Skin of body (tissue), 2 donors: ENCODE data around the gene UAP1L1. TPM values are rescaled to one million over a fixed set of nuclear protein-coding genes. Genes with fewer than 3 reads are reported as not detected.
A peak's percentile ranks its signal among the peaks of the same experiment; 100 is the strongest.
"Not testable (repeated sequence)": the region's sequence is repeated elsewhere in the genome, so short reads cannot be mapped to it uniquely, and the experiment has no call there.

ENCODE experiments used
- DNase-seq: peaks from one replicate; lab custom pipeline; 2025; lab: John Stamatoyannopoulos, UW
- total RNA-seq: library from RNA; depleted of rRNA; stranded (reverse); fragments of >200 nt; gene quantifications from one replicate; pipeline ENCODE4 v1.2.3, GENCODE V29; 2014

Gene UAP1L1
- total RNA-seq, 1 donor from 2014 or later: 5.4 TPM

DNA sequence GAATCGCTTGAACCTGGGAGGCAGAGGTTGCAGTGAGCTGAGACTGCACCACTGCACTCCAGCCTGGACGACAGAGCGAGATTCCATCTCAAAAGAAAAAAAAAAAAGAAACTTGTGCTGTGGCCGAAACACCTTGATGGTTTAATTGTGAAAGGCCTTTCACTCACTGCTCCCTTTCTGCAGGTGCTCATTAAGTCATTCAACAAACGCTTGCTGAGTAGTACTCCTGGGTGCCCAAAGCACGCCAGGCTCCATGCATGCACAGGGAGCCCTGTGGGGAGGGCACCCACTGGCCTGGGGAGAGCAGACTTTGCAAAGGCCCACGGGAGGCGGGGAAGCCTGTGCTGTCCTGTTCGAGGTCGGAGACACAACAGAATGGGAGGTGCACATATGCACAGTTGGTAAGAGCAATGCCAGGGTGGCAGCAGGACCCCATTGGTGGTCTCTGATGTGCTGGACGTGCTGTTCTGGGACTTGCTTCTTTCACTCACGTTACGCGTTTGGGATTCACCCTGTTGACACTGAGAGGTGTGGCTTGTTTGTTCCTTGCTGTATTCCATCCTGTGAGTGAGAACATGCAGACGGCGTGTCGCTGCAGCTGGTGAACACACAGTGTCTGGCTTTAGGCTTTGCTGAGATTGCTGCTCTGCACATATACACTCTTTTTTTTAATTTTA, 20.4 kb upstream of the UAP1L1 start:
- DNase-seq: peak; percentile 42

DNA sequence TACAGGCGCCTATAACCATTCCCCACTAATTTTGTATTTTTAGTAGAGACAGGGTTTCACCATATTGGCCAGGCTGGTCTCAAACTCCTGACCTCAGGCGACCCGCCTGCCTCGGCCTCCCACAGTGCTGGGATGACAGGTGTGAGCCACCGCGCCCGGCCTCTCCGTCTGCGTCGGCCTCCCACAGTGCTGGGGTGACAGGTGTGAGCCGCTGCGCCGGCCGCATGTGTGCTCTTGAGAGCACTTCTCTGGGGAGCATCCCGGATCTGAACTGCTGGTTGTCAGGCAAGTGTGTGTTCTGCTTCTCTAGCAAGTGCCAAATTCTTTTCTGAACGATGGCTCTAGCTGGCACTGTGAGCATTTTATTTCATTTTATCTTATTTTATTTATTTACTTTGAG, 19.8 kb upstream of the UAP1L1 start:
- DNase-seq: no peak

DNA sequence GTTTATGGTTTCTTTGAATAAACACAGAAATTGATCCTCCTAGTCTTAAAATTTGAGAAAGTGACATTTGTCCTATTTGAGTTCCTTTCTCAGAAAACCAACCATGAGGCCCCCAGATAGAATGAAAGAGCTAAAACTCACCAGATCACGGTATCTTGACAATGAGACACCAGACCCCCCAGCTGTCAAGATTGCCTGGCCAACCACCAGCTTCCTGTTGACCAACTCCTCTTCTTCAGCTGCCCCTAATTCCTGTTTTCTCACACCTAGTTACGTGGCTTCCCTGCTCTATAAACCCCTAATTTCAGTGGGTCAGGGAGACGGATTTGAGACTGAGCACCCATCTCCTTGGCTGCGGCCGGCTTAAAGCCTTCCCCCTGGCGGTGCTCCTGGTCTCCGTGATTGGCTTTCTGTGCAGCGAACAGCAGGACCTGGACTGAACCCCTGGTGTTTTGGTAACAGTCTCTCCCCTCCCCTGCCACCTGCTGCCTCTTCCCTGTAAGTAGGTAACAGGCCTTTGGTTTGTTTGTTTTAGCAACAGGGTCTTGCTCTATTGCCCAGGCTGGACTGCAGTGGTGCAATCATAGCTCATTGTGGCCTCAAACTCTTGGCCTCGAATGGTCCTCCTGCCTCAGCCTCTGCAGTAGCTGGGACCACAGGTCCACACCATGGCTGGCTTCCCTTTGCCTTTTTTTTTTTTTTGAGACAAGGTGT, 18.6 kb upstream of the UAP1L1 start:
- no peak for DNase-seq

DNA sequence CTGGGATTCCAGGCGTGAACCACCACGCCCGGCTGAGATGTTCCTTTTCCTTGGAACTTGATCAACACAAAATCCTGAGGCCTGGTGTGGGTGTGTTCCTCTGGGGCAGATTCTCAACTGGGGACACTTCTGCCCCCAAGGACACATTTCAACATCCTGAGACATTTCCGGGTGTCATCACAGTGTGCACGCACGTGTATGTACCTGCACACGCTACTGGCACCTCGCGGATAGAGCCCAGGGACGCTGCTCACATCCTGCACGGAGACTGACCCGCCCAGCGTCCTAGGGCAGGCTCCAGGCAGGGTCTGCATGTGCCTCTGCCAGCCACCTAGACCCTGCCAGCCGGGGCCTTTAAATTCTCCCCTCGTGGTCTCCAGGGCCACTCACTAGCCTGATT, 14.9 kb upstream of the UAP1L1 start:
- DNase-seq: no peak

DNA sequence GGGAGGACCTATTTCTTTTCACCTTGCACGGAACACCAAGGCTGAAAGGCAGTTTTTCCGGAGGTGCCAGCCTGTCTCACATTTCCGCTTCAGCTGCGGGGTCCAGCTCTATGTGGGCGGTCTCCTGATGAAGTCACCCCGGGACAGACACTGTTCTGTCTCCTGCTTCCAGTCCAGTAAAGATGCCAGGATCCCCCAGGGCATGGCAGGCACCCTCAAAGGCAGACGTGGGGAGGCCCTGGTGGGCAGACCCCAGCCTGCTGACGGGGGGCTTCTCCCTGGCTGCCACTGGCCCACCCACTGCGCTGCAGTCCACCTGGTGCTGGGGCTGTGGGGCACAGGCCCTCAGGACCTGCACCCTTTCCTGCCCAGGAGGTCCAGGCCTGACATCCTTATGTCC, 14.5 kb upstream of the UAP1L1 start:
- DNase-seq: not testable (repeated sequence)

DNA sequence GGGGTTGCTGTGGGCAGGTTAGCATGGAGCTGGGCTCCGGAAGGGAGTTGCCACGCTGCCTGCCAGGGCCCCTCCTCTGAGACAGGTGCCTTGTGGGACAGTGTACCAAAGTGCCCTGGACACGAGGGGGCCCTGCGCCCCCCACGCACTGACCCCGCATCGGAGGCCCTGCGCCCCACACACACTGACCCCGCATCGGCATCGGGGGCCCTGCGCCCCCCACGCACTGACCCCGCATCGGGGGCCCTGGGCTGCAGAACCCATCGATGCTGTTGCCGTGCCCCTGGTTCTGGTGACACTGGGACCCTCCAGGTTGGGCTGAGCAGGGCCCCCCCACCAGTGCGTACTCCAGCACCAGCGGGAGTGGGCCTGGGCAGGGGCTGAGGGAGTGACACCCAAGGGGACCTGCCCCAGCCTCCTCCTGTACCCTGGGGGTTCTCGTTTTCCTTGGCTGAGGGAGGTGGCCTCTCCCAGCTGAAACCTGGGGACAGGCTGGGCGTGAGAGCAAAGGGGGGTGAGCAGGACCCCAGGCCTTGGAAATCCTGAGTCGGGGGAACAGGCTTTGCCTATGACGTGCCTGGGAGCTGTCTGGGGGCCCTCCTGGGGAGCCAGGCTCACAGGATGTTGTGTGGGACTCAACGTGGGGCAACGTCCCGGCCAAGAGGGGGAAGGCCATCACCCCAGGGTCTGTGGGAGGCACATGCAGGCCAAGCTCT, 13.8 kb upstream of the UAP1L1 start:
- DNase-seq: no peak

DNA sequence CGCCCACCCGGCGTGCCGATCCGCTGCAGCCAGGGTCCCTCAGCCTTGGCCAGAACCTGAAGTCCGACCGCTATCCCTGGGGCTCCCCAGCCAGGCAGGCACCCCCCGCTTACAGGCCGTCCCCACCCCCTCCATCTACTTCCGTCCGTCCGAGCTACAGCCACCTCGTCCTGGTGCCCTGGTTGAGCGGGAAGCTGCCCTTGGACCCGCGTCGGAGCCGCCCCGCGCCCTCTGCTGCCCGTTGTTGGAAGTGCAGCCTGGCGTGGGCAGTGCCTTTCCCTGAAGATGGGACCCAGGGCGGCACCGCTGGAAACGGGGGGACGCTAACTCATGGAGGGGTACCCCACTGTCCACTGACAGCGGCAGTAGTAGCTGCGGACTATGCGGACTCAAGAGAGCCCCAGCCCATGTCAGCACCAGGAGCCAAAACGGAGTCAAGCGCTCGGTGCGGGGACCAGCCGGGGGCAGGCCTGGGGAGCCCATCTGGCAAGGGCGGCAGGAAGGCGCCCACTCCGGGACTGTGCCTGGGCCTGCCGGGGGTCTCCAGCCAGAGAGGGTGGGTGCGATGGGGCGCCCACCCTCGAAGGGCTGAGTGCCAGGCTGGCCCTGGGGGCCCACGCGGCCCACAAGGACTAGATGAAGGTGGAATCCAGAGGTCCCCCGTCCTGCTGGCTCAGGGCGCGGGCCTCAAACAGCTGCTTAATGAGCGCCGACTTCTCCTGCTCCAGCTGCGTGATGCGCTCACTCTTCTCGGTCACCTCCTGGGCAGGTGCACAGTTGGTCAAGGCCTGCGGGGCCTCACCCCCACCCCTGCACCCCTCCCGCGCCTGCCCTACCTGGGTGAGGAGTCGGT, 13.1 kb upstream of the UAP1L1 start:
- DNase-seq: no peak

DNA sequence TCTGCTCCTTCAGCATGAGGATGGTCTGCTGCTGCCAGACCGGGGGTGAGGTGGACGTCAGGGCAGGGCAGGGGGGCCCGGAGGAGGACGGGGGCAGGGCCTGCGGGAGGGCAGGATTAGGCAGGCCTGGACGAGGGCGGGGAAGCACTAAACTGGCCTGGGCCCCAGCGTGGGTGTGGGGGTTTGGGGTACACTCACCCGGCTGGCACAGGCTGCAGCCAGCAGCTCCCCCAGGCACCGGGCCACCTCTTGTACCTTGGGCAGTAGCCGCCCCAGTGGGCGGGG, 12.5 kb upstream of the UAP1L1 start:
- DNase-seq: no peak

DNA sequence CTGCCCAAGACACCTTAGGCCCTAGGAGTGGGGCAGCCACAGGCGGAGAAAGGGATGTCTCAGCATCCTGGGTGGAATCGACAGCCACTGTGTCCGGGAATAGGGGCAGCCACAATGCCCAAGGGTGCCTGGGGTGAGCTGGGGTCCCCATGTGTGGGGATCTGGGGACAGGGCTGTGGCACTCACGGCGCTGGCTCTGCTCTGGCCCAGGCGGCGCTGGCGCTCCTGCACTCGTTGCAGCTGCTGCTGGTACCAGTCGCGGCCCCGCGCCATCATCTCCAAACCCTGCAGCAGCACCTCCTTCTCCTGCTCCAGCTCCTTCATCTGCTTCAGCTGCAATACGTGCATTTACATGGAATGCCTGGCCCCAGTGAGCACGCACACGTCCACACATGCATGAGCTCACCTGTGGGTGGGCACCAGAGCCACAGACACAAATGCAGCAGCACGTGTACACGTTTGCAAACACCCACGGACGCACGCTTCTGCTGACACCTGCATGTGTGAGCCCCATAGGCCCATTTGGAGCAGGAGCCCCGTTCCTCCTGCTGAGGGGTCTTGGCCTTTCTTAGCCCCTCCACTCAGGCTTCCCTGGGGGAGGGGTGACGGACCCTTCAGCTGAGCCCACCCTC, 11.9 kb upstream of the UAP1L1 start:
- DNase-seq: no peak

DNA sequence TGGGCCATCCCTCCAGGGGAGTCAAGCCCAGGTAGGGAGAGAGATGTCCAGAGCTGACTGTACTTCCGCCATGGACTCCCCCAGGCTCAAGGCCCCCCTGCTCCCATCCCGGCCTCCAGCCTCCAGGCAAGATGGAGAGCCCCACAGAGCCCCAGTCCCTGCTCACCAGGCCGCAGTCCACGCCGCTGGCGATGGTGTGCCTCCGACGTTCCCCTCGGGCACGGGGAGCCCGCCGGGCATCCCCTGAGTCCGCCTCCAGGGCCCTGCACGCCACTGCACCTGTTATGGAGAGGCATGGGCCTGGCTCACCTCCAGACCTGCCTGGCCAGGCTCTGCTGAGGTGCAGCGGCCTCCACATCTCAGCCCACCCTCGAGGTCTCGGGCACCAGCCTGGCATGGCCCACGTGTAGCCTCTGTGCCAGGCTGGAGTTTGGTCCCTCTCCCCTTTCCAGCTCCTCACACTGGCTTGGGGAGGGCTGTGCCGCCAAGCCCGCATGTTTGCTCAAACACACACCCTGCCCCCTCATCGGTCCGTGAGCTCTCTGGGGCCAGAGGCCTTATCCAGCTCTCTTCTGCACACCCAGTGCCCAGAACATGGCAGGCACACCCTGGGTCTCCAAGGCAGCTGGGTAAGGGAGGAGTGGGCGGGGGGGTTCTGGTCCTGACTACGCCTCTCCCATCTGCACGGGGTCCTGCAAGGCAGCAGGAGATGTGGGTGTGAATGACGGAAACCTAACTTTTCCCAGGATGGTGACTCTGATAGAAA, 11.0 kb upstream of the UAP1L1 start:
- DNase-seq: no peak

DNA sequence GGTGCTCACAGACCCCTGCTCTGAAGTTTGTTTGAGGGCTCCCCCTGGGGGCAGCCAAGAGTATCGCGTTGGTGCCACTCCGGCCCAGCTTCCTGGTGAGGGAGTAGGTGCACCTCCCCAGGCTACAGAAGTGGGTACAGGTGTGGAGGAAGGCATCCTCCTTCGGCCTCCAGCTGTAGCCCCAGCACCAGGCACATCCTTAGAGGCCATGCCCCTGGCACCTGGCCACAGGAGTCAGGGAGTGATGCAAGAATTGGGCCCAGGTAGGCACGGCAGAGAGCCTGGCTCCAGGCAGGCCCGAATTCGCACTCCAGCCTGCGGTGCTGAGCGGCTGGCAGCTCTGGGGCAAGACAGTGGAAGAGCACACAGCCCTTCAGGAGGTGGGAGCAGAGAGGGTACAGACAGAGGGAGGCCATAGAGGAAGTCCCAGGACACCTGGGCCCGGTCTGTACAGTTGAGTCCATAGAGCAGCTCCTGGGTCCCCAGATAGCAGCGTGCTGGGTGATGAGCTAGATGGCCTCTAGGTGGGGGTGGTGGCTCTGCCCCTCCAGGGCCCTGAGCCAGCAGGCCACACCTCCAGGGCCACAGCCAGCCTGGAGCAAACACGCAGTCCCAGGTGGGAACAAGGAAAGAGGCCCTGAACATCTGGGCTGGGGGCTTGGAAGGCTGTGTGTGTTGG, 9.3 kb upstream of the UAP1L1 start:
- peak; percentile 56 for DNase-seq

DNA sequence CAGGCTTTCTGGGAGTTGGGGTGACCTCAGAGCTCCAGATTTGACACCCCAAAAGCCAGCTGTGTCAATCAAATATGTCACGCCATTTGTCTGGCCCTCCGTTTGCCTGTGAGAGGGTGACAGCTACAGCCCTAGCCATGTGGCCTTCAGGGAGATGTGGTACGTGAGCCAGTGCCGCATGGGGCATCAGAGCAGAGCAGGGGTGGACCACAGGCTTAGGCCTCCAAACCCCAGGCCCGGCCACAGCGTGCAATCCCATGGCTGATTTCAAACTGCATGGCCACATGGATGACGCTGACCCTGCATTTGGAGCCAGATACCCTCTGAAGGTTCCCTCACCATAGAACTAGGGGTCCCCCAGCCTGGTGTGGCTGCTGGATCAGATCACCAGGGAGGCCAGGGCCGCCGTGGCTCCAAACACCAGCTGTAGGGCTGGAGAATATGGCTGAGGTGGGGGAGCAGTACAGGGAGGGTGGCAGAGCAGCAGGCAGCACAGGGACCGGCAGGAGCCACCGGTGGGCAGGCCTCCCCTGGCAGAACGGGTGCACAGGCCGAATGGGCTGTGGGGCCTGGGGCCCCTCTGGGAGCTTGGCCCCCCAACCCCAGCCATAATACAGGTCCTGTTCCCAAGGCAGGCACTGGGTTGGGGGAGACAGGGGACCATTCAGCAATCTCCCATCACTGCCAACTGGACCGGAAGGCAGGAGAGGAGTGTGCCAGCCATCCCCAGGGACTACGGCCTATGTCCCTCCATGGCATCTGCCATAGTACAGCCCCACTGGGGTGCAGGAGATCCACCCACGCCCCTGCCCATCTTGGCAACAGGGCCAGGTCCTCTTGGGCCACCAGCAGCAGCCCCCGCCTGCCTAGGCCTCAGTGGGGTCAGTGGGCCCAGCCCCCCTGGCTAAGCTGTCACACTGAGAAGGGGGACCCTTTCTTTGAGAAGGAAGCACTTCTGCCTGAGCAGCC, 8.5 kb upstream of the UAP1L1 start:
- DNase-seq: no peak

DNA sequence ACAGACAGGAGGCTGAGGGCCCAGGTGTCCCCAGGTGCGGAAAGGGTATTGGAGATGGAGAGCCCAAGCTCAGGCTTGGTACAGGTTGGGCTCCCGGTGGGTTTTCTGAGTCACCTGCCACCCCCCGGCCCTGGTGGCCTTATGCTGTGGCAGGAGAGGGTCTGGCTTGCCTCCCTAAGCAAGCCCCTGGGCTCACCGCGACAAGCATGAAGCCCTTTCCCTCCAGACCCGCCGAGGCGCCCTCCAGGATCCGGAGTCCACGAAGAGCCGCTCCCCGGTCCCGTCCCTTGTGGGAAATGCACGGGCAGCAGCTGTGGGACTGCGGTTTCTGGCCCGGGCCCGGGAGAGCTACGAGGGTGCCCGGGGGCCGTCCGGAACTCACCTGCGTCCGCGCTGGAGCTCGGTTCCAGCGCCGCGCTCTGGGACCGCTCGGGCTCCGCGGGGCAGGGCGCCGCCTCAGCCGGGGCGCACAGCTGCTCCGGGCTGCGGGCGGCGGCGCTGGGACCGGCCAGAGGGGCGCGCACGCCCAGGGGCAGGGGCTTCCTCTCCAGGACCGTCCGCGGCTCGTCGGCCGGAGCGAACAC, 7.7 kb upstream of the UAP1L1 start:
- DNase-seq: no peak

DNA sequence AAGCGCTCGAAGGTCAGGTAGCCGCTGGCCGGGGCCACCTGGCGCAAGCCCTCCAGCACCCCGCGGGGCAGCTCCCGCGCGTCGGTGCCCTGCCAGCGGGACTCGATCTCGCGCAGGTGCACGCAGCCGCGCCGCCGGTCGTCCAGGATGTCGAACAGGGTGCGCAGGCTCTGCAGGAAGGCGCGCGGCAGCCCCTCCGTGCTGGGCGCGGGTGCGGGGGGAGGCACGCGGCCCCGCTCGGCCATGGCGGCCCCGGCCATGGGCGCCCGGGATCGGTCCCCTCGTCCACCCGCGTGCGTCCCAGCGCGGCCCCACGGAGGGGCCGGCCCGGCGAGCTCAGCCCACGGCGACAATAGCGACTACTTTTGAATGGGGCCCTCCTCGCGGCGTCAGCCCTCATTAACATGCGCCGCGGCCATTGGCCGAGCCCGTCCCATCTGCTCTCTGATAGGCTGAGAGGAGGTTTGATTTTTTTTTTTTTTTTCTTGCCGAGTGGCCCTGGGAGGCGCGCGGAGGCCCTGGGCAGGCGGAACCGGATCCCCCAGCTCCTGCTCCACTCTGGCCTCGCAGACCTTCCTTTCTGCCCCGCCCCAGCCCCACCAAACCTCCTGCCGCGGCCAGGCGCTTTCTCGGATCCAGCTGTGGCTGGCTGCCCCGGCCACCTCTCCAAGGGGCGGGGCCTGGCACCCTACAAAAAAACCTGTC, 7.0 kb upstream of the UAP1L1 start, which contains the start of gene SAPCD2:
SAPCD2 (minus strand) TSS at position 357 of the 705 bp plus-strand sequence; CDS start at position 260, 97 bp downstream.
- peak; percentile 43 for DNase-seq

DNA sequence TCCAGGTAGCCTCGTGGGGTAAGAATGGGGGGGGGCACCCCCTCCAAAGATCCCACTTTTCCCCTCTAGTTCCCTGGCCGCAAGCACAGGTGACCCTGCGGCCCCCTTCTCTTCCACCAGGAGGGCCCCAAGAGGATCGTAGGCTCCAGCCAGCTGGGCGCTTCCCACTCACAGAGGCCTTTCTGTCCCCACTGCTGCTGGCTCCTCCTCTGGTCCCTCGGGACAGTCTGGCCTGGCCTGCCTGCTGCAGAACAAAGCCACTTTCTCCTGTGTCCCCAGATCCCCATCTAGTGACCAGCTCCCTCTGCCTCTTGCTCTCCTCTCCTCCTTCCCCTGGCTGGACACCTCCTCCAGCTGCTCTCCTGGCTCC, 6.4 kb upstream of the UAP1L1 start:
- no peak for DNase-seq

DNA sequence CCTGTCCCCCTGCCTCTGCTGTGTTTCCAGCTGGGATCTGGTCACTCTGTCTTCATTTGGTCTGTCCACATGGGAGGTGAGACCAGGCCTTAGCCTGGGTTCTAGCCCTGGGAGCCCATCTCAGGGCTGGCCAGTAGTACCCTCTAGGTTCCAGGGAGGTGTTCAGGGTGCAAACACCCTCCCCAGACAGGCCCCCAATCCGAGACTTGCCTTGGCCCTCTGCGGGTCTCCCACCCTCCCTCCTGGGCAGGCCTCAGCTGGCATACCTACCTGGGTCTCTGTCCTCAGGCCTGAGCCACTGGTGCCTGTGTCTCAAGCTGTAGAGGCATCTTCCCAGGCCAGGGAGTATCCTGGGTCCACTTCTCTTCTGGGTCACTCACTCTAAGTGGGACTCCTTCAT, 6.0 kb upstream of the UAP1L1 start:
- no peak for DNase-seq

DNA sequence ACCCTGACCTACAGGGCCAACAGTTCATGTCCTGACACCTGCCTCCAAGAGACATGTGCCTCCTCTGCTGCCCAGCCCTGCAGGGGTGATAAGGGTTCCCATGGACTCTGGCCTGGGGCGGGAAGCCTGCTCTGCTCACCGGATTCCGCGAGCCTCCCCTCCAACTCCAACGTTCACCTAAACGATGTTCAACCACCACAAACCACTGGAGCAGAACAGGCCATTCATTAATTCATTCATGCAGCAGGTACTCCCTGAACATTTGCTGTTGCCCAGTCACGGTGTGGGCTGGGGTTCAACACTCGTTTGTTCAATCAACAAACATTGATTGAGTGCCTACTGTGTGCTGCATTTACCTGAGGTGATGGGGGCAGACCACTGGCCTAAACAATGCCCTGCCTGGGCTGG, 3.3 kb upstream of the UAP1L1 start:
- DNase-seq: no peak
